ENCODE results near the gene C5orf24. TPM values are rescaled to one million over a fixed set of nuclear protein-coding genes. Genes with fewer than 3 reads are reported as not detected.

Gene C5orf24
- total and polyA plus RNA-seq, 11 donors = 10.9 to 33.4 (median 27.0) TPM

GRCh38 chr5:134892926-134893325, 47.2 kb downstream of the C5orf24 start:
- H3K4me1 ChIP-seq = no peaks in the 10 kb centered on the region
- peaks cover 0 to 85% (median 71%) of the 10 kb centered on the region in 9 donors for H3K36me3 ChIP-seq
- no peaks in the 10 kb centered on the region for H3K27me3 ChIP-seq
- TF ChIP-seq POLR2A (IDR thresholded peaks at IDR 0.05) = no peak
- intact Hi-C loops (cut with DNase I) = no loop called here
- H3K4me3 ChIP-seq = no peak overlapping the region
- no peak overlapping the region for H3K27ac ChIP-seq
- DNase-seq (no peak), ATAC-seq (no peak)
- WGBS, 4 donors = 85 to 97% (median 94%) methylated on average over 2 of the region's 2 CpGs
- H3K9me3 ChIP-seq = peaks cover 0 to 3% (median 0%) of the 10 kb centered on the region in 12 donors

GRCh38 chr5:134893748-134894505, 48.2 kb downstream of the C5orf24 start:
- no peaks in the 10 kb centered on the region for H3K27me3 ChIP-seq
- H3K9me3 ChIP-seq = peaks cover 0 to 3% (median 0%) of the 10 kb centered on the region in 12 donors
- ATAC-seq (no peak), DNase-seq (no peak)
- intact Hi-C loops (cut with DNase I) = no loop called here
- H3K4me3 ChIP-seq = no peak overlapping the region
- H3K36me3 ChIP-seq = peaks cover 0 to 85% (median 72%) of the 10 kb centered on the region in 9 donors
- H3K4me1 ChIP-seq = no peaks in the 10 kb centered on the region
- no peak for TF ChIP-seq POLR2A (IDR thresholded peaks at IDR 0.05)
- TF ChIP-seq, protein P1, sequence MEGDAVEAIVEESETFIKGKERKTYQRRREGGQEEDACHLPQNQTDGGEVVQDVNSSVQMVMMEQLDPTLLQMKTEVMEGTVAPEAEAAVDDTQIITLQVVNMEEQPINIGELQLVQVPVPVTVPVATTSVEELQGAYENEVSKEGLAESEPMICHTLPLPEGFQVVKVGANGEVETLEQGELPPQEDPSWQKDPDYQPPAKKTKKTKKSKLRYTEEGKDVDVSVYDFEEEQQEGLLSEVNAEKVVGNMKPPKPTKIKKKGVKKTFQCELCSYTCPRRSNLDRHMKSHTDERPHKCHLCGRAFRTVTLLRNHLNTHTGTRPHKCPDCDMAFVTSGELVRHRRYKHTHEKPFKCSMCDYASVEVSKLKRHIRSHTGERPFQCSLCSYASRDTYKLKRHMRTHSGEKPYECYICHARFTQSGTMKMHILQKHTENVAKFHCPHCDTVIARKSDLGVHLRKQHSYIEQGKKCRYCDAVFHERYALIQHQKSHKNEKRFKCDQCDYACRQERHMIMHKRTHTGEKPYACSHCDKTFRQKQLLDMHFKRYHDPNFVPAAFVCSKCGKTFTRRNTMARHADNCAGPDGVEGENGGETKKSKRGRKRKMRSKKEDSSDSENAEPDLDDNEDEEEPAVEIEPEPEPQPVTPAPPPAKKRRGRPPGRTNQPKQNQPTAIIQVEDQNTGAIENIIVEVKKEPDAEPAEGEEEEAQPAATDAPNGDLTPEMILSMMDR (IDR thresholded peaks at IDR 0.05) = no peak
- no peak overlapping the region for H3K27ac ChIP-seq
- WGBS, 4 donors = 92 to 96% (median 96%) methylated on average over 7 of the region's 7 CpGs

DNA sequence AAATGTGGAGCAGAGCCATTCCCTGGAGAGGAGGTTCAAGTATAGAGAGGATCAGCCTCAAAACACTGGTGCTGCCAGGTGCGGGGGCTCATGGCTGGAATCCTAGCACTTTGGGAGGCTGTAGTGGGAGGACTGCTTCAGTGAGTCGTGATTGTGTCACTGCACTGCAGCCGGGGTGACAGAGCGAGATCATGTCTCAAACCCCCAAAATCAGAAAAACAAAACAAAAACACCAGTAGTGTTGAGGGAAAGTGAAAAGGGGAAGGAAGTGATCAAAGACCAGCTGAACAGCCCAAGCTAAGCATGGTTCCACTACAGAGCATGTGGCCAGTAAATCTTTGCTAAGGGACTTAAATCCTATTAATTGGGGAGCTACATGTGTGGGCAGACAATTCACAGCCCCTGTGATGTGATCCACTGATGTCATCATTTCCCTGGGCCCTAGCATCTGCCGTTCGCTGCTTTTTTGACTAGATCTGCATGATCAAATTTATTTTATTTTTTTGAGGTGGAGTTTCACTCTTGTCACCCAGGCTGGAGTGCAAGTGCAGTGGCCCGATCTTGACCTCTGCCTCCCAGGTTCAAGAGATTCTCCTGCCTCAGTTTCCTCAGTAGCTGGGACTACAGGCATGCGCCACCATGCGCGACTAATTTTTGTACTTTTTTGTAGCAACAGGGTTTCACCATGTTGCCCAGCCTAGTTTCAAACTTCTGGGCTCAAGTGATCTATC, 56.5 kb downstream of the C5orf24 start:
- no peak for ATAC-seq
- H3K4me3 ChIP-seq = no peak overlapping the region
- TF ChIP-seq, protein P1 (IDR thresholded peaks at IDR 0.05) = no peak
- no peak for TF ChIP-seq POLR2A (IDR thresholded peaks at IDR 0.05)
- peaks cover 0 to 23% (median 0%) of the 10 kb centered on the region in 12 donors for H3K4me1 ChIP-seq
- no peak for DNase-seq
- 82 to 87% (median 84%) methylated on average over 10 of the region's 10 CpGs for WGBS, 4 donors
- H3K36me3 ChIP-seq = peaks cover 0 to 51% (median 39%) of the 10 kb centered on the region in 9 donors
- H3K27ac ChIP-seq = peak overlapping the region in 1 of 12 donors; percentile 75
- intact Hi-C loops (cut with DNase I) = loop anchor here in 6 of 10 donors (5.0 to 10.0 kb wide), 4 partner anchors 47 to 165 kb away; partner anchors contain the start of genes C5orf24 (in 3 of the 6) and CAMLG (in 1 of the 6)
- H3K9me3 ChIP-seq = no peaks in the 10 kb centered on the region
- H3K27me3 ChIP-seq = no peaks in the 10 kb centered on the region

DNA sequence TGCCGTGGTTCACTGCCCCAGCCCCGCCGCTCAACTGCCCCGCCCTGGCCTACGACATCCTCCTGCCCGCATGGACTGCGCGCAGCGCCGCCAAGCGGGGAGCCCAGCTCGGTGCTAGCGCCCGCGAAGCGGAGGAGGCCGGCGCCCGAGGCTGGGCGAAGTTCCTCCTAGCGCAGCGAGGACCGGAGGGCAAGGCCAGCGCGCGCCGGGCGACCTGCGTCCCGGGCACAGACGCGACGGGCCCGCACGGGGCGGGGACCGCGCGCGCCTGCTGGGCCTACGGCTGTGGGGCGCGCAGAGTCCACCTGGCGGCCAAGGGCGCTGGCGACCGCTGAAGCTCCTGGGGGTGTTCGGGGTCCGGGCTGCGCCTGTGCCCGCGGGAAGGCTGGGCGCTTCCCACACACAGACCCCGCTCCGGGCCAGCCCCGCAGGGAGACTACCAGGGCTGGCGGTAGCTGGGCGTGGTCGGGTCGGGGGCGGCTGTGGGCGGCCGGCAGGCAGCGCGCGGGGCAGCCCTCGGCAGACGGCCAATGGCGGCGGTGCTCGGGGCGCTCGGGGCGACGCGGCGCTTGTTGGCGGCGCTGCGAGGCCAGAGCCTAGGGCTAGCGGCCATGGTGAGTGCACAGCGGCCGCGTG, 59.0 kb downstream of the C5orf24 start, which contains the start of gene PCBD2:
Gene PCBD2, plus strand, starts transcription at position 522 of the 636 bp plus-strand sequence. Its CDS starts 9 bp downstream, at position 531.
- 0% methylated on average over 14 to 84 of the region's 84 CpGs for WGBS, 4 donors
- DNase-seq (peak; percentile 91 to 97 (median 93)), ATAC-seq (peak; percentile 93 to 96 (median 94))
- Histone ChIP-seq H3K4me3 (peak within 1 kb of the TSS; percentile 45 to 97 (median 86)), H3K27ac (peak within 1 kb of the TSS; percentile 98 to 100 (median 100)), H3K9me3 (no peaks in the 10 kb centered on the region), H3K27me3 (no peaks in the 10 kb centered on the region), H3K36me3 (peaks cover 0 to 26% (median 16%) of the 10 kb centered on the region in 9 donors), H3K4me1 (peaks cover 0 to 23% (median 0%) of the 10 kb centered on the region in 12 donors)
- intact Hi-C loops (cut with DNase I) = loop anchor here (1.0 to 10.0 kb wide), 10 partner anchors 30 to 167 kb away; partner anchors contain the start of genes CAMLG (in 7 of the 10), C5orf24 (in 3 of the 10) and TXNDC15 (in 3 of the 10)
- peak in 1 of 2 donors; percentile 54 for TF ChIP-seq POLR2A (IDR thresholded peaks at IDR 0.05)
- TF ChIP-seq, protein P1 (IDR thresholded peaks at IDR 0.05) = peak; percentile 74 to 95 (median 89)
